ENCODE results near the gene KCNIP4.
"Not testable (repeated sequence)": the region's sequence is repeated elsewhere in the genome, so short reads cannot be mapped to it uniquely, and the experiment has no call there.

Gene KCNIP4

GRCh38 chr4:21451032-21451431 is 497.5 kb downstream of the KCNIP4 start:
- FAIRE-seq, result no peak

- FAIRE-seq, result no peak
These were observed 498.2 kb downstream of the KCNIP4 start for GRCh38 chr4:21450331-21450730.

- FAIRE-seq, result no peak
These were observed 501.1 kb downstream of the KCNIP4 start for GRCh38 chr4:21447301-21448054.

DNA sequence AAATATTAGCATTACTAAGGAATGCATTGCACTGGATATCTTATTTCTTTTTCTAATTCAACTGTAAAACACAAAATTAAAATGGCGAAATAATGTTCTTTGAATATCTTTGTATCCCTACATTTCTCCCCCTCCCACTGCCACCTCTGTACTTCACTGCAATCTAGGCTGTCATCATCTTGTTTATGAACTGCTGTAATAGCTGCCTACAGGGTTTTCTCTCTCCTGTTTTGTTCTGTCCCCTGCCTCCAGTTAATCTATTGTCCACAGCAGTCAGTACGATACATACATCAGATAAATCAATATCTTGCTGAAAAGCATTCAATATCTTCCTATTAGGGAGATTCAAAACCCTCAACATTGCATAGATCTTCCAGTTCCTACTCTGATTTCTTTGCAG is 528.4 kb downstream of the KCNIP4 start:
- FAIRE-seq, result no peak

DNA sequence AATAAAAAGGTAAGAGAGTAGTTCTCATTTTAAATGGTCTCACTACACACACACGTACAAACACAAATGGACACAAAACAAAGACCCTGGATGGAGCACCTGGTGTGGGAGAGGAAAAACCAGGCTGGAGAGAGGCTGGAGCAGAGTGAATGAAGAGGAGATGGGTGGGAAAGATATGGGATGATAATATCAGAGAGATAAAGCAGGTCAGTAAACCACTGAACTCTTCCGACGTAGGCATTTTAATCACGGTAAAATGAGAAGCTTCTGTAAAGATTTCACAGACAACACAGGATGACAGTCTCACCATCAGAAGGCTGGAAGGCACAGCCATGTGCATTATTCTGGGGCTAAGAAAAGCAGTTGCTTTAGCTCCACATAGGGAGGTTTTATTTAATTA is 532.8 kb downstream of the KCNIP4 start:
- FAIRE-seq, result no peak

DNA sequence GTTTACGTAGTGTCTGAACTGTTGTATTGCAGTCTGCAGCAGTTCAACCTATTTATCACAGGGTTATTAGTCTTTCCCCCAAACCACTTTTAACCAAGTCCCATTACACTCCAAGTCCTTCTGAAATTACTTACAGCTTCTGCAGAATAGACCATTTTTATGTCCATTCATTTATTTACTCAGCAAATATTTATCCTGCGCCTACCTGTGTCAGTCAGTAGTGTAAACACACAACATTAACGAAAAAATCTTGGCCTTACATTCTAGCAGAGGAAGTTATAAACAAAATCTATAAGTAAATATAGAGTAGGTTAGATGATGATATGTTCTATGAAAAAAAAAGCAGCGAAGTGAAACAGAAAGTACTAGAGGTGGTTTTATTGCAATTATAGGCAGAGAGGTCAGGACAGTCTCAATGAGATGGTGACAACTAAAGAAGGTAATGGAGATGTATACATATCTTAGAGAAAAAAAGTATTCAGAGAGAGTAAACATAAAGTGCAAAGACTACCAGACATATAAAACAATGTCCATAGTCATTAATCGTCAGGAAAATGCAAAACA is 534.7 kb downstream of the KCNIP4 start:
- no peak for FAIRE-seq

GRCh38 chr4:21411086-21411485 is 537.5 kb downstream of the KCNIP4 start:
- FAIRE-seq, result no peak

DNA sequence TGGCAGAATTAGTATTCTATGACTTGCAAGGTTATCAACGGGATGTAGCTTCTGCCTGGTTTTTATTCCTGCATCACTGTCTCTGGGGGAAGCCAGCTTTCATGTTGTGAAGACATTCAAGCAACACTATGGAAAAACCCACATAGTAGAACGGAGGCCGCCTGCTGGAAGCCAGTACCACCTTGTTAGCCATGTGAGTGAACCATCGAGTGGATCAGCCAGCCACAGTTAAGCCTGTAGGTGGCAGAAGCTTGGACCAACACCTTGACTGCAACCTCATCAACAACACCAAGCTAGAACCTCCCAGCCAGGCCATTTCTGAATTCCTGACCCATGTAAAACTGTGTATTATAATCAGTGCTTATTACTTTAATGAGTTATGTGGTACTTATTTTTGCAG is 538.2 kb downstream of the KCNIP4 start:
- no peak for FAIRE-seq

DNA sequence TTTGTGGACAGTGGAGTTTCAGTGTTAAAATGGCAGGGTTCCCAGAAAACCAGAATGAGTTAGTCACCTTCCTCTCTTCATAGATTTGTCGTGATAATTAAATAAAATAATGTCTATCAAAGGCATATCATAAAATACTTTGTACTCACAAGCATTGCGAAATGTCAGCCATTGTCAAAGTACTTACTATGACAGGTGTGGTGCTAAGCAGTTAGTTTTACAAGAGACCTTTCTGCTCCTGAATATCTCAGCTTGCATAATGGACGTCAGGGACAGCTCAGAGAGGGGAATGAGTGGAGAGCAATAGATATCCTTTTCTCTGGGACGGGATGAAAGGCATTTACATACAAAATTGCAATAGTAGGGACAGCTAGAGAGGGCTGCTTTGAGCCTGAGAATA is 560.9 kb downstream of the KCNIP4 start:
- FAIRE-seq, result no peak

- FAIRE-seq, result no peak
These were observed 562.3 kb downstream of the KCNIP4 start for GRCh38 chr4:21386166-21386780.

DNA sequence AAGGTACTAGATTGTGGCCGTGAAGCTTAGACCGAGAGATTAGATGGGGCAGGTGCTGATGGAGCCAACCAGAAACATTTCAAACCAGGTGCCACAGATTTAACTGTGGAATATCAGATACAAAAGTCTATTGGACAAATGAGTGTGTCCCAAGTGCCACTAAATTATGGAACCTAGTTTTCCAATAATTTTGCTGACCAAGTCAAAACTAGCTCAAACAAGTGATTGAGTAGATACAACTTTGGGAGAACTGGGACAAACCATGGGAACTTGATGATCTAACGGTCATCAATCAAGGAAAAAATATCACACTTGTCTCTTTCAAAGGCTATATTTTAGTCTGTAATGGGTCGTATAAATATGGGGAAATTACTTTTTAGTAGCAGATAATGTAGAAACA is 562.9 kb downstream of the KCNIP4 start:
- no peak for FAIRE-seq

DNA sequence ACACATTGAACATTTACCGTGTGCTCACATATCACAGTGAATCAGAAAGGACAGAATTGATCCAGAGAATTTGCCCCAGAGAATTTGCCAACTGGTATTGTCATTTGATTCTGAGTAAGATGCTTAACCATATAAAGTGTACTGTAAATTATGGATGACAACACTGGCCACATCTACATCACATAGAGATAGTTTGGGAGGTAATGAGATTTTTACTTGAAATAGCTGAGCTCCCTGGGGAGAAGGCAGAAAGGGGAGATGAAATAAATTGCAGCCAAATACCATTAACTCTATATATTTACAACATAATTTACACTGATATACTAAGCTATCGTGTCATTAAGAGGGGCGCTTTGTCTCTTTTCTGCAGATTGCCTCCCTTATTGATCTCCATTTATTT is 564.0 kb downstream of the KCNIP4 start:
- FAIRE-seq, result no peak

DNA sequence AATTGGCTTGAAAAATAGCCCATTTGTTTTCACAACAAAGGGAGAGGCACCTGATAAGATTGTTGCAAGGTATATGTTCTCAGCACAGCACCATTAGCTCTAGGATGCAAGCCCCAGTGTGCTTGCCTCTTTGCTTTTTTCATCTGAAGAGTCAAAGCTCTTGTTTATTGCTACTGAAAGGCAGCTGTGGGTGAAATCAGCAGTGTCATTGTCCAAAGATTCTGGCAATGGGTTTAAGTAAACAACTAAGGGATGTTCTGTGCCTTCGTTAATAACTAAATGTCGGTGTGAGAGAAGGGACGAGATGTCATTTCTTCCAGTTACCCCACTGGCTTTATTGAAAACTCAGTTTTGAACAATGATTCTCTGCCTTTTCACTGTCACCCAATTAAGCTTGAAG is 567.7 kb downstream of the KCNIP4 start:
- no peak for FAIRE-seq

GRCh38 chr4:21377046-21377445 is 571.5 kb downstream of the KCNIP4 start:
- FAIRE-seq, result no peak

DNA sequence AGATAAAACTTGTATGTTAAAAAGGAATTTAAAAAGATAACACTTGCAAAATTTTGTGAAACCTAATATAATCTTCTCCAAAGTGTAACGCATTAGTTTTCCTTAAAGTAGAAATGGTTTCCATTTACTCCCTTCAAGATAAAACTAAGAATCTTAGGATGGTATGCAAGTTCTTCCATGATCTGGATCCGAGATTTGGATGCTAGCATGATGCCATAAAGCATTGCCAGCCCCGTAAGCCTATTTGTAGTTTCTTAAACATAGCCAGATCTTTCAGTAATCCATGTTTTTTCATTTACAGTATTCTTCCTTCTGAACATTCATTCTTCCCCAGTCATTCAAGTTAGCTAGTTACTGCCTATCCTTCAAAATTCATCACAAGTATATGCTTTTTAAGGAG is 572.4 kb downstream of the KCNIP4 start:
- no peak for FAIRE-seq

DNA sequence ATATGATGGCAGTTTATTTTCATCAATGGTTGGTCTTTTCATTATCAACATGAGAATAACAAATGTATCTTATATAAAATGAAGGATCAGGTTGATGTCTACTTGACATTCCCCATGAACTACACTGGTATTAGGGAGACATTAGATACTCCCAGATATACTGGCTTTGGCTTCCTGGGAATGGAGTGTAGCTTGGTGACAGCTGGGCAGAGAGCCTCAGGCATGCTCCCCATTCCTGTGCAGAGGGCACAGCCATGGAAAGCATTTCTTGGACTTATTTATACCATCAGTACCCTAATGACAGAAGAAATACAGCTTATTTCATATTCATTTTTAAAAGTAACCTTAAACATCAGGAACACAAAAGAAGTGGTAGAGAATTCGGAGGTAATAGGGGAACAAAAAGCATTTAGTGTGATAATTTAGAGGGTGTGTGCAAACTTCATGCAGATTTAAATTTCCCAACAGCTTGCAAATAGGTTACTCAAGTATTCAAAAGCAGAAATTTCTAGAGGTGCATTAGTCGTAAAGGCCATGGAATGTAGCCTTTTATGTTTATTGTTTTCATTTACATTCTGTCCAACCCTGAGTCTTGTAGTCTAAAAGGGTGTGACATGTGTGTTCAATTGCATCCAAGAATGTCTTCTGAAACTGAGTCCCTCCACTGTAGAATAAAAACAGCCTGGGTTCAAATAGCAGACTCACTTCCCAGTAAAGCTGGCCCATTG is 573.8 kb downstream of the KCNIP4 start:
- FAIRE-seq, result no peak

DNA sequence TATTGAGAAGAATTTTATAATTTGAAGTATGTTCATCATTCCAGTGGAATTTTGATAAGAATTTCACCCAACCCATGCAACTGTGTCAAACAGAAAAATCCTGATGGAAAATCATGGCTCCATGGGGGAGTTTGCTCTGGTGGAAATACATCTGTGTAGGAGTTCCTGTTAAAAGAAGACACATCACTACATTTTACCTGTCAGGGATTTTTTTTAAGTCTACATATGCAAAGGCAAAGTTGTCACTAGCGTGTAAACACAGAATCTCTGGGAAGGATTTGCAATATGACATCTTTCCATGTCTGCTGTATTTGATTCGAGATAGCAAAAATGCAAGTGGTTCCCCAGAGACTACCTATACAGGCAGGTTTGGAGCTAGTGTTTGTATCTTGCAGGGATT is 581.0 kb downstream of the KCNIP4 start:
- FAIRE-seq, result no peak

DNA sequence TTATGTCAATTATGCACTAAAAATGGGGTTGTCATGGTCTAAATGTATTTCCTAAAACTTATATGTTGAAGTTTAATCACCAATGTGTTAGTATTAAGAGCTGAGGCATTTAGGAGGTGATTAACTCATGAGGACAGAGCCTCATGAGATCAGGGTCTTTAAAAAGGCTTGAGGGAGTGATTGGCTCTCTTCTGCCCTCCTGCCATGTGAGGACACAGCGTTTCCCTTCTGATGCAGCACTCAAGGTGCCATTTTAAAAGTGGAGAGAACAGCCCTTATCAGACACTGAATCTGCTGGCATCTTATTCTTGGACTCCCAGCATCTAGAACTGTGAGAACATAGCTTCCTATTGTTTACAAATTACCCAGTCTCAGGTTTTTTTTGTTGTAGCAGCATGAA is 581.7 kb downstream of the KCNIP4 start:
- no peak for FAIRE-seq

GRCh38 chr4:21366312-21366711 is 582.3 kb downstream of the KCNIP4 start:
- FAIRE-seq, result no peak

- no peak for FAIRE-seq
These were observed 584.9 kb downstream of the KCNIP4 start for GRCh38 chr4:21363701-21364100.

GRCh38 chr4:21352354-21352753 is 596.2 kb downstream of the KCNIP4 start:
- not testable (repeated sequence) for FAIRE-seq

GRCh38 chr4:21347142-21347541 is 601.4 kb downstream of the KCNIP4 start:
- FAIRE-seq, result no peak

DNA sequence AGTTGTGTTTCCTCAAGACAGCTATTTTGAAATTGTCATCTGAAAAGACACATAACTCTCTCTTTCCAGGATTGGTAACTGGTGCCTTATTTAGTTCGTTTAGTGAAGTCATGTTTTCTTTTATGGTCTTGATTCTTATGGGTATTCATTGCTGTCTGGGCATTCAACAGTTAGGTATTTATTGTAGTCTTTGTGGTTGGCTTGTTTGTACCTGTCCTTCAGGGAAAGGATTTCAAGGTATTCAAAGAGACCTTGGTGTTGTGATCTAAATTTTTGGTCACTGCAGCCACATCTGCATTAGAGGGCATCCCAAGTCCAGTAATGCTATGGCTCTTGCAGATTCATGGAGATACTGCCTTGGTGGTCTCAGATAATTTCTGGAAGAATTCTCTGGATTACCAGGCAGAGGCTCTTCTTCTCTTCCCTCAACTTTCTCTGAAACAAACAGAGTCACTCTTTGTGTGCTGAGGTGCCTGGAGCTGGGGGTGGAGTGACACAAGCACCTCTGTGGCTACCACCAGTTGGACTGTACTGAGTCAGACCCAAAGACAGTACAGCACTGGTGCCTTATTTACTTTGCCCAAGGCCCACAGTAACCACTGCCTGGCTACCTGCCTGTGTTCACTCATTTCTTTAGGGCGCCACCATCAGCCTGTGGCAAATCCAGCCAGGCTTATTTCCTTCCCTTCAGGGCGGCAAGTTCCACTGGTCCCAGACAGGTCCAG is 620.4 kb downstream of the KCNIP4 start:
- no peak for FAIRE-seq
